Activated CD8-positive, alpha-beta memory T cell treated with anti-CD3 and anti-CD28 coated beads, Interleukin-2, amount 50 U/mL, for 1 hour (primary cell): Measurements from ENCODE around the gene HLA-DRA.

ENCODE experiments used
- DNase-seq: peaks from one replicate; pipeline ENCODE4 v3.0.0-alpha.2; 2020; ENCODE audit errors: extremely low read depth

HLA-DRA gene

GRCh38 chr6:32439602-32440214 lies at the start of gene HLA-DRA:
TSS of gene HLA-DRA (plus strand) at chr6:32439887. CDS start at chr6:32439951, 64 bp downstream.
- peak; percentile 19 for DNase-seq

- DNase-seq: no peak
These were observed 48.2 kb upstream of the HLA-DRA start for GRCh38 chr6:32391505-32391904.

GRCh38 chr6:32393665-32394420 lies 45.8 kb upstream of the HLA-DRA start:
- no peak for DNase-seq

- no peak for DNase-seq
These were observed 43.7 kb upstream of the HLA-DRA start for GRCh38 chr6:32396028-32396427.

- DNase-seq: no peak
These were observed 42.3 kb upstream of the HLA-DRA start for GRCh38 chr6:32397252-32397920.

GRCh38 chr6:32401284-32401963 lies 38.3 kb upstream of the HLA-DRA start:
- no peak for DNase-seq

- no peak for DNase-seq
These were observed 36.9 kb upstream of the HLA-DRA start for GRCh38 chr6:32402812-32403211.

GRCh38 chr6:32405656-32406055 lies 34.0 kb upstream of the HLA-DRA start:
- DNase-seq: no peak

- no peak for DNase-seq
These were observed 33.5 kb upstream of the HLA-DRA start for GRCh38 chr6:32406197-32406596.

- no peak for DNase-seq
These were observed 32.8 kb upstream of the HLA-DRA start, which contains the start of gene BTNL2 for GRCh38 chr6:32406857-32407256. TSS of gene BTNL2 (minus strand) at chr6:32407181. CDS start at chr6:32407123, 58 bp downstream.

GRCh38 chr6:32410906-32411305 lies 28.8 kb upstream of the HLA-DRA start:
- DNase-seq: no peak

GRCh38 chr6:32411566-32412327 lies 27.9 kb upstream of the HLA-DRA start:
- no peak for DNase-seq

- DNase-seq: peak; percentile 44
These were observed 26.1 kb upstream of the HLA-DRA start for GRCh38 chr6:32413427-32414047.

GRCh38 chr6:32415521-32416019 lies 24.1 kb upstream of the HLA-DRA start:
- peak; percentile 46 for DNase-seq

GRCh38 chr6:32416036-32416435 lies 23.7 kb upstream of the HLA-DRA start:
- no peak for DNase-seq

- DNase-seq: no peak
These were observed 14.9 kb upstream of the HLA-DRA start for GRCh38 chr6:32424589-32425300.

- no peak for DNase-seq
These were observed 13.3 kb upstream of the HLA-DRA start for GRCh38 chr6:32426338-32426737.

GRCh38 chr6:32427218-32427617 lies 12.5 kb upstream of the HLA-DRA start:
- DNase-seq: no peak

GRCh38 chr6:32427934-32428474 lies 11.7 kb upstream of the HLA-DRA start:
- no peak for DNase-seq

GRCh38 chr6:32430179-32430578 lies 9.5 kb upstream of the HLA-DRA start:
- no peak for DNase-seq
